ENCODE data around the gene RAPGEF2. TPM values are rescaled to one million over a fixed set of nuclear protein-coding genes. Genes with fewer than 3 reads are reported as not detected.

RAPGEF2 gene
- total and polyA plus RNA-seq, 9 of the 15 experiments (the other 6 are each of a cell fraction or from before 2014, with no cell fraction given) = 3.1 to 32.6 (median 23.1) TPM

GRCh38 chr4:159195361-159195769, 92.5 kb downstream of the RAPGEF2 start (continued):
- TF ChIP-seq CEBPZ (IDR thresholded peaks at IDR 0.05; ENCODE audit: borderline replicate concordance, low read depth, low read length) = no peak
- no peak for TF ChIP-seq PCBP1 (IDR thresholded peaks at IDR 0.05; ENCODE audit: low read depth, low read length, poor library complexity, severe bottlenecking)
- TF ChIP-seq, protein P1, sequence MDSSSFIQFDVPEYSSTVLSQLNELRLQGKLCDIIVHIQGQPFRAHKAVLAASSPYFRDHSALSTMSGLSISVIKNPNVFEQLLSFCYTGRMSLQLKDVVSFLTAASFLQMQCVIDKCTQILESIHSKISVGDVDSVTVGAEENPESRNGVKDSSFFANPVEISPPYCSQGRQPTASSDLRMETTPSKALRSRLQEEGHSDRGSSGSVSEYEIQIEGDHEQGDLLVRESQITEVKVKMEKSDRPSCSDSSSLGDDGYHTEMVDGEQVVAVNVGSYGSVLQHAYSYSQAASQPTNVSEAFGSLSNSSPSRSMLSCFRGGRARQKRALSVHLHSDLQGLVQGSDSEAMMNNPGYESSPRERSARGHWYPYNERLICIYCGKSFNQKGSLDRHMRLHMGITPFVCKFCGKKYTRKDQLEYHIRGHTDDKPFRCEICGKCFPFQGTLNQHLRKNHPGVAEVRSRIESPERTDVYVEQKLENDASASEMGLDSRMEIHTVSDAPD (CRISPR knock-in tag; IDR thresholded peaks at IDR 0.05) = no peak
- no peak for TF ChIP-seq ZFP36 (IDR thresholded peaks at IDR 0.05; ENCODE audit: low read depth, low read length, partially characterized antibody)
- TF ChIP-seq IFI16 (CRISPR knock-in tag; IDR thresholded peaks at IDR 0.05) = no peak
- no peak for TF ChIP-seq ZNF408 (CRISPR knock-in tag; IDR thresholded peaks at IDR 0.05; ENCODE audit: low read depth)
- TF ChIP-seq AFF1 (IDR thresholded peaks at IDR 0.05; ENCODE audit: low read depth in 1 of 2, partially characterized antibody in 2 of 2) = no peak
- TF ChIP-seq JUNB (CRISPR knock-in tag; conservative IDR thresholded peaks at IDR 0.05) = no peak
- TF ChIP-seq SMARCB1 (IDR thresholded peaks at IDR 0.05; ENCODE audit: insufficient read length, low read depth) = no peak
- no peak for TF ChIP-seq NUFIP1 (IDR thresholded peaks at IDR 0.05; ENCODE audit: partially characterized antibody)
- TF ChIP-seq TEAD2 (tag; IDR thresholded peaks at IDR 0.05) = no peak
- TF ChIP-seq ZNF512 (tag; IDR thresholded peaks at IDR 0.05) = no peak
- TF ChIP-seq KDM5B (IDR thresholded peaks at IDR 0.05; ENCODE audit: insufficient replicate concordance, low read depth, low read length) = no peak
- TF ChIP-seq ESRRB (CRISPR knock-in tag; IDR thresholded peaks at IDR 0.05; ENCODE audit: borderline replicate concordance) = no peak
- TF ChIP-seq FOS (IDR thresholded peaks at IDR 0.05; ENCODE audit: extremely low read depth, insufficient read length) = no peak
- TF ChIP-seq SMC3 (conservative IDR thresholded peaks at IDR 0.05; ENCODE audit: insufficient read depth, low read depth, low read length) = no peak
